Heart left ventricle (tissue), 16 donors: Measurements from ENCODE around the gene EEF2K. TPM values are rescaled to one million over a fixed set of nuclear protein-coding genes. Genes with fewer than 3 reads are reported as not detected.

Experiments
- ATAC-seq, 4 donors: fragments of 200-7000 bp; cut with Tn5 transposase; one replicate each; pipeline ENCODE4 v1.9.1; 2020 to 2022; ENCODE audit warnings: moderate library complexity in 4 of 4, mild to moderate bottlenecking in 3 of 4, moderate number of reproducible peaks in 1 of 4
- DNase-seq, 5 donors: peaks; one replicate each; pipeline ENCODE4 v3.0.0-alpha.2; 2020
- H3K27ac ChIP-seq, 12 donors: fragments of 200-600 bp; sonication (generic) in 4 of 12; one replicate each; pipeline versions ENCODE4 v1.5.0 to v1.8.0; 2016 to 2022; ENCODE audit warnings: mild to moderate bottlenecking in 2 of 12
- H3K27me3 ChIP-seq, 9 donors: fragments of 200-600 bp; sonication (generic) in 2 of 9; one replicate each; pipeline versions ENCODE4 v1.5.1 to v1.8.0; 2016 to 2022; ENCODE audit warnings: mild to moderate bottlenecking in 3 of 9
- H3K36me3 ChIP-seq, 9 donors: fragments of 200-600 bp; sonication (generic) in 2 of 9; one replicate each; pipeline versions ENCODE4 v1.5.0 to v1.8.0; 2018 to 2022; ENCODE audit warnings: mild to moderate bottlenecking in 2 of 9
- H3K4me1 ChIP-seq, 12 donors: fragments of 200-600 bp; sonication (generic) in 4 of 12; one replicate each; pipeline versions ENCODE4 v1.5.0 to v1.8.0; 2016 to 2022; ENCODE audit warnings: mild to moderate bottlenecking in 3 of 12
- H3K4me3 ChIP-seq, 12 donors: fragments of 200-600 bp; sonication (generic) in 4 of 12; one replicate each; pipeline versions ENCODE4 v1.5.0 to v1.8.0; 2017 to 2022; ENCODE audit warnings: mild to moderate bottlenecking in 9 of 12, moderate library complexity in 4 of 12
- H3K9me3 ChIP-seq, 12 donors: fragments of 200-600 bp; sonication (generic) in 4 of 12; one replicate each; pipeline versions ENCODE4 v1.5.0 to v1.8.0; 2016 to 2022; ENCODE audit warnings: mild to moderate bottlenecking in 1 of 12
- POLR2A ChIP-seq, 2 donors: fragments of 450-650 bp; IDR thresholded peaks; one replicate each; pipeline ENCODE4 v1.6.1; 2017; ENCODE audit warnings: antibody characterized with exemption in 2 of 2, mild to moderate bottlenecking in 2 of 2, moderate library complexity in 2 of 2
- WGBS, 4 donors: extraction: QIAGEN DNeasy Blood & Tissue Kit in 2 of 4; methylation state at CpG; one replicate each; pipeline versions ENCODE4 v1.1.5 to v1.1.7; 2013 to 2018; 5-methylcytosine and 5-hydroxymethylcytosine counted together
- intact Hi-C, 10 donors: fragments of 100-400 bp; cut with DNase I; formaldehyde crosslinking; loops; one replicate each; pipeline versions ENCODE4 v1.11.1 to v1.14.2; 2022
- polyA plus RNA-seq, 2 donors: library from polyadenylated mRNA; stranded (reverse); fragments of 200-250 nt; gene quantifications; one replicate each; pipeline ENCODE4 v1.2.3, GENCODE V29; 2013
- total RNA-seq, 9 donors: library from RNA; depleted of rRNA in 2 of 9; stranded (reverse); fragments of >200 nt in 2 of 9; fragmentation: NEBNext Ultra II Directional in 3 of 9; extraction: Animal tissue kit (Norgen Biotek cat#: 25700) in 3 of 9; gene quantifications; one replicate each; pipeline versions ENCODE4 v1.1.0 to v1.2.4, GENCODE V29; 2016 to 2023
- TF ChIP-seq, protein P1 (sequence below), 12 donors: fragments of 200-600 bp; sonication (generic) in 4 of 12; IDR thresholded peaks; one replicate each; pipeline versions ENCODE4 v1.5.0 to v1.8.0; 2018 to 2022; ENCODE audit warnings: antibody characterized with exemption in 12 of 12, mild to moderate bottlenecking in 5 of 12
- donor health status: ischemic (EF 13 %, LVEDD 7.1; RV severe dilation, severe dysfunction).
- donor health status: healthy with polysubstance abuse.
- donor health status: DM: no; HTN: yes; CAD: no.
- donor health status: DM: no; HTN: no; CAD: no.
- donor health status: ischemic (EF 25% LVEDD 6.9; RV normal size, moderate dysfunction).
- donor health status: ischemic (EF 25% LVEDD 5.7; RV mildly dilated, moderate dysfunction).
- donor health status: healthy.
- donor health status: DM: yes; HTN: yes; CAD: no.
- donor health status: ischemic (EF 35%, LVEDD 5.7; RV mildly dilated, moderate dysfunction).
- donor health status: nonischemic (EF 11% LVEDD 7.7; RV severe dilation, severe dysfunction).
- donor health status: DM: yes; HTN: yes; CAD: no.
- donor health status: PGD.
- donor health status: ischemic (EF 29% LVEDD 5.4; RV normal size, mild dysfunction).
- donor health status: nonischemic (EF 23%, LVEDD 6.1; RV moderate dilation, normal function).

The EEF2K gene
- total and polyA plus RNA-seq, 11 donors, result 8.3 to 33.6 (median 24.6) TPM

GRCh38 chr16:22313876-22314470, 107.9 kb downstream of the EEF2K start:
- peaks cover 0 to 100% (median 96%) of the 10 kb centered on the region in 9 donors for H3K36me3 ChIP-seq
- 88 to 94% (median 91%) methylated on average over 10 of the region's 10 CpGs for WGBS, 4 donors

GRCh38 chr16:22314661-22315626, 108.9 kb downstream of the EEF2K start:
- Histone ChIP-seq H3K36me3 (peaks cover 0 to 100% (median 96%) of the 10 kb centered on the region in 9 donors), H3K4me3 (no peak overlapping the region), H3K27me3 (no peaks in the 10 kb centered on the region), H3K27ac (no peak overlapping the region), H3K9me3 (no peaks in the 10 kb centered on the region), H3K4me1 (peaks cover 0 to 6% (median 0%) of the 10 kb centered on the region in 12 donors)
- no peak for DNase-seq
- WGBS, 4 donors, result 86 to 90% (median 89%) methylated on average over 32 to 37 of the region's 37 CpGs
- TF ChIP-seq, protein P1, sequence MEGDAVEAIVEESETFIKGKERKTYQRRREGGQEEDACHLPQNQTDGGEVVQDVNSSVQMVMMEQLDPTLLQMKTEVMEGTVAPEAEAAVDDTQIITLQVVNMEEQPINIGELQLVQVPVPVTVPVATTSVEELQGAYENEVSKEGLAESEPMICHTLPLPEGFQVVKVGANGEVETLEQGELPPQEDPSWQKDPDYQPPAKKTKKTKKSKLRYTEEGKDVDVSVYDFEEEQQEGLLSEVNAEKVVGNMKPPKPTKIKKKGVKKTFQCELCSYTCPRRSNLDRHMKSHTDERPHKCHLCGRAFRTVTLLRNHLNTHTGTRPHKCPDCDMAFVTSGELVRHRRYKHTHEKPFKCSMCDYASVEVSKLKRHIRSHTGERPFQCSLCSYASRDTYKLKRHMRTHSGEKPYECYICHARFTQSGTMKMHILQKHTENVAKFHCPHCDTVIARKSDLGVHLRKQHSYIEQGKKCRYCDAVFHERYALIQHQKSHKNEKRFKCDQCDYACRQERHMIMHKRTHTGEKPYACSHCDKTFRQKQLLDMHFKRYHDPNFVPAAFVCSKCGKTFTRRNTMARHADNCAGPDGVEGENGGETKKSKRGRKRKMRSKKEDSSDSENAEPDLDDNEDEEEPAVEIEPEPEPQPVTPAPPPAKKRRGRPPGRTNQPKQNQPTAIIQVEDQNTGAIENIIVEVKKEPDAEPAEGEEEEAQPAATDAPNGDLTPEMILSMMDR (IDR thresholded peaks at IDR 0.05), result no peak
- no peak for TF ChIP-seq POLR2A (IDR thresholded peaks at IDR 0.05)
- ATAC-seq, result no peak
- intact Hi-C loops, result loop anchor here in 2 of 10 donors (10.0 kb wide), 2 partner anchors 60 to 1160 kb away; partner anchors contain the start of genes CDR2 (in 1 of the 2), DNAH3 (in 1 of the 2) and LDAF1 (in 1 of the 2)

More at GRCh38 chr16:22313876-22314470, 107.9 kb downstream of the EEF2K start:
- TF ChIP-seq, protein P1 (IDR thresholded peaks at IDR 0.05), result no peak
- TF ChIP-seq POLR2A (IDR thresholded peaks at IDR 0.05), result no peak
- Histone ChIP-seq H3K4me1 (peaks cover 0 to 6% (median 0%) of the 10 kb centered on the region in 12 donors), H3K27me3 (no peaks in the 10 kb centered on the region), H3K27ac (no peak overlapping the region), H3K4me3 (no peak overlapping the region), H3K9me3 (no peaks in the 10 kb centered on the region)
- no peak for DNase-seq
- intact Hi-C loops, result loop anchor here in 2 of 10 donors (10.0 kb wide), 2 partner anchors 61 to 1159 kb away; partner anchors contain the start of genes CDR2 (in 1 of the 2), DNAH3 (in 1 of the 2) and LDAF1 (in 1 of the 2)
- ATAC-seq, result no peak

DNA sequence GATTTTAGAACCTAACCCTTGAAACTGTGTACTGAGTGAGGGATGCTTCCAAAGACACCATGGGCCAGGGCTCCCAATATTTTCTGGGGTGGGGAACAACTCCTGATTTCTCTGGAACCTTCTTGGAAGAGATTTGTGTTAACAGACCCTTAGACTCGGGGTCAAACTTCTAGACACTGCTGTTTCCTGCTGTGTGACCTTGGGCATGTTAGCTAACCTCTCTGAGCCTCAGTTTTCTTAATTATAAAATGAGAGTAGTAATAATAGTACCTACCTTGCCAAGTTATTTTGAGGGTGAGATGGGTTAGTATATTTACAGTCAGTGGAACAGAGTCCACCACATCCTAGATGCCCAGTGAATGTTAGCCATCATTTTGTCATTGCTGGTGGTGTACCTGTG, 109.9 kb downstream of the EEF2K start:
- H3K4me1 ChIP-seq, result peaks cover 0 to 6% (median 0%) of the 10 kb centered on the region in 12 donors
- no peak overlapping the region for H3K27ac ChIP-seq
- H3K9me3 ChIP-seq, result no peaks in the 10 kb centered on the region
- no peak for TF ChIP-seq POLR2A (IDR thresholded peaks at IDR 0.05)
- TF ChIP-seq, protein P1 (IDR thresholded peaks at IDR 0.05), result no peak
- no peak for ATAC-seq
- no peaks in the 10 kb centered on the region for H3K27me3 ChIP-seq
- DNase-seq, result no peak
- peaks cover 0 to 100% (median 94%) of the 10 kb centered on the region in 9 donors for H3K36me3 ChIP-seq
- H3K4me3 ChIP-seq, result no peak overlapping the region
- intact Hi-C loops, result loop anchor here in 2 of 10 donors (10.0 kb wide), 2 partner anchors 59 to 1161 kb away; partner anchors contain the start of genes CDR2 (in 1 of the 2), DNAH3 (in 1 of the 2) and LDAF1 (in 1 of the 2)
- WGBS, 4 donors, result 94 to 100% (median 96%) methylated on average over 1 of the region's 1 CpG
